ENCODE data around the gene FCRL4. TPM values are rescaled to one million over a fixed set of nuclear protein-coding genes. Genes with fewer than 3 reads are reported as not detected.

FCRL4 gene
- total RNA-seq, 1 experiment from 2014 or later: not detected

- DNase-seq (ENCODE audit: low spot score): no peak
- Mint-ChIP-seq H3K27me3 (ENCODE audit: low read depth) (peaks cover 3% of the 10 kb centered on the region), H3K27ac (no peak overlapping the region), H3K36me3 (peaks cover 11% of the 10 kb centered on the region), H3K4me3 (no peak overlapping the region), H3K9me3 (peaks cover 16% of the 10 kb centered on the region), H3K4me1 (peaks cover 41% of the 10 kb centered on the region)
- POLR2A ChIA-PET: no interaction called here
- CTCF ChIA-PET: interaction anchor here (0.5 kb wide), 1 partner anchor 453 kb away, joined by 3 read pairs; no protein-coding TSS in a partner anchor
- no peak for ATAC-seq
- TF ChIP-seq RORB (CRISPR knock-in tag; IDR thresholded peaks at IDR 0.05): no peak
- TF ChIP-seq ZNF425 (CRISPR knock-in tag; conservative IDR thresholded peaks at IDR 0.05): no peak
- no peak for TF ChIP-seq ZNF317 (CRISPR knock-in tag; IDR thresholded peaks at IDR 0.05; ENCODE audit: borderline replicate concordance, low read depth)
- no peak for TF ChIP-seq ATF6 (CRISPR knock-in tag; IDR thresholded peaks at IDR 0.05)
- no peak for TF ChIP-seq CREM (CRISPR knock-in tag; IDR thresholded peaks at IDR 0.05)
- TF ChIP-seq STAT6 (CRISPR knock-in tag; conservative IDR thresholded peaks at IDR 0.05; ENCODE audit: low read depth): no peak
- TF ChIP-seq RELA (CRISPR knock-in tag; IDR thresholded peaks at IDR 0.05; ENCODE audit: borderline replicate concordance): no peak
- no peak for TF ChIP-seq ZNF263 (CRISPR knock-in tag; IDR thresholded peaks at IDR 0.05; ENCODE audit: low read depth)
- TF ChIP-seq, protein P1, sequence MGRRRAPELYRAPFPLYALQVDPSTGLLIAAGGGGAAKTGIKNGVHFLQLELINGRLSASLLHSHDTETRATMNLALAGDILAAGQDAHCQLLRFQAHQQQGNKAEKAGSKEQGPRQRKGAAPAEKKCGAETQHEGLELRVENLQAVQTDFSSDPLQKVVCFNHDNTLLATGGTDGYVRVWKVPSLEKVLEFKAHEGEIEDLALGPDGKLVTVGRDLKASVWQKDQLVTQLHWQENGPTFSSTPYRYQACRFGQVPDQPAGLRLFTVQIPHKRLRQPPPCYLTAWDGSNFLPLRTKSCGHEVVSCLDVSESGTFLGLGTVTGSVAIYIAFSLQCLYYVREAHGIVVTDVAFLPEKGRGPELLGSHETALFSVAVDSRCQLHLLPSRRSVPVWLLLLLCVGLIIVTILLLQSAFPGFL (CRISPR knock-in tag; IDR thresholded peaks at IDR 0.05; ENCODE audit: borderline replicate concordance): no peak
- TF ChIP-seq TCF7 (CRISPR knock-in tag; IDR thresholded peaks at IDR 0.05; ENCODE audit: low read depth): no peak
- TF ChIP-seq, protein P2, sequence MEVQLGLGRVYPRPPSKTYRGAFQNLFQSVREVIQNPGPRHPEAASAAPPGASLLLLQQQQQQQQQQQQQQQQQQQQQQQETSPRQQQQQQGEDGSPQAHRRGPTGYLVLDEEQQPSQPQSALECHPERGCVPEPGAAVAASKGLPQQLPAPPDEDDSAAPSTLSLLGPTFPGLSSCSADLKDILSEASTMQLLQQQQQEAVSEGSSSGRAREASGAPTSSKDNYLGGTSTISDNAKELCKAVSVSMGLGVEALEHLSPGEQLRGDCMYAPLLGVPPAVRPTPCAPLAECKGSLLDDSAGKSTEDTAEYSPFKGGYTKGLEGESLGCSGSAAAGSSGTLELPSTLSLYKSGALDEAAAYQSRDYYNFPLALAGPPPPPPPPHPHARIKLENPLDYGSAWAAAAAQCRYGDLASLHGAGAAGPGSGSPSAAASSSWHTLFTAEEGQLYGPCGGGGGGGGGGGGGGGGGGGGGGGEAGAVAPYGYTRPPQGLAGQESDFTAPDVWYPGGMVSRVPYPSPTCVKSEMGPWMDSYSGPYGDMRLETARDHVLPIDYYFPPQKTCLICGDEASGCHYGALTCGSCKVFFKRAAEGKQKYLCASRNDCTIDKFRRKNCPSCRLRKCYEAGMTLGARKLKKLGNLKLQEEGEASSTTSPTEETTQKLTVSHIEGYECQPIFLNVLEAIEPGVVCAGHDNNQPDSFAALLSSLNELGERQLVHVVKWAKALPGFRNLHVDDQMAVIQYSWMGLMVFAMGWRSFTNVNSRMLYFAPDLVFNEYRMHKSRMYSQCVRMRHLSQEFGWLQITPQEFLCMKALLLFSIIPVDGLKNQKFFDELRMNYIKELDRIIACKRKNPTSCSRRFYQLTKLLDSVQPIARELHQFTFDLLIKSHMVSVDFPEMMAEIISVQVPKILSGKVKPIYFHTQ (CRISPR knock-in tag; IDR thresholded peaks at IDR 0.05): no peak
These were observed 55.2 kb downstream of the FCRL4 start for GRCh38 chr1:157542676-157543075.

DNA sequence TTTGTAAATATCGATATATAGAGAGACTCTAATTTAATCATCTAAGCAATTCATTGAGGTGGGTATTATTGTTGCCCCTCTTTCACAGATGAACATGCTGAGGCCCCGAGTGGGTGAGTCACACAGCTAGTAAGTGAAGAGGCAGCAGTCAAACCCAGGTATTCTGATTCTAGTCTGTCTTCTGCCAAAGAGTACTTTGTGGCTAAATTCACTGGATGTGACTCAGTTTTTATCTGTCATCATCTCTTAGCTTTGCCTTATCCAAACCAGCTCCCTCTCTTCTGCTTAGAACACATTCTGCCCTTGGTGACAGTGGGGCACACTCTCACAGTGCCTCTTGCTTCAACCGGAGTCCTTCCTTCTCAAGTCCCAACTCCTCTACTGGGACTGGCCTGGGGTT is 57.0 kb downstream of the FCRL4 start:
- no peak overlapping the region for H3K27ac Mint-ChIP-seq
- H3K4me3 Mint-ChIP-seq: no peak overlapping the region
- ATAC-seq: no peak
- peaks cover 6% of the 10 kb centered on the region; the same call in 1 of the 2 replicates for H3K27me3 Mint-ChIP-seq (ENCODE audit: low read depth)
- no peak for TF ChIP-seq FOXK1 (CRISPR knock-in tag; IDR thresholded peaks at IDR 0.05)
- TF ChIP-seq STAT6 (CRISPR knock-in tag; conservative IDR thresholded peaks at IDR 0.05; ENCODE audit: low read depth): no peak
- TF ChIP-seq, protein P3, sequence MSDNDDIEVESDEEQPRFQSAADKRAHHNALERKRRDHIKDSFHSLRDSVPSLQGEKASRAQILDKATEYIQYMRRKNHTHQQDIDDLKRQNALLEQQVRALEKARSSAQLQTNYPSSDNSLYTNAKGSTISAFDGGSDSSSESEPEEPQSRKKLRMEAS (CRISPR knock-in tag; IDR thresholded peaks at IDR 0.05): no peak
- no peak for TF ChIP-seq SOX15 (CRISPR knock-in tag; IDR thresholded peaks at IDR 0.05)
- TF ChIP-seq RELA (CRISPR knock-in tag; IDR thresholded peaks at IDR 0.05; ENCODE audit: borderline replicate concordance): no peak
- no peak for DNase-seq (ENCODE audit: low spot score)
- POLR2A ChIA-PET: no interaction called here
- peaks cover 33% of the 10 kb centered on the region for H3K9me3 Mint-ChIP-seq
- H3K4me1 Mint-ChIP-seq: peaks cover 41% of the 10 kb centered on the region
- H3K36me3 Mint-ChIP-seq: peaks cover 27% of the 10 kb centered on the region
- CTCF ChIA-PET: interaction anchor here (1.9 kb wide), 1 partner anchor 346 kb away, joined by 4 read pairs; no protein-coding TSS in a partner anchor
